ENCODE results near the gene PLCB2.

Gene PLCB2

DNA sequence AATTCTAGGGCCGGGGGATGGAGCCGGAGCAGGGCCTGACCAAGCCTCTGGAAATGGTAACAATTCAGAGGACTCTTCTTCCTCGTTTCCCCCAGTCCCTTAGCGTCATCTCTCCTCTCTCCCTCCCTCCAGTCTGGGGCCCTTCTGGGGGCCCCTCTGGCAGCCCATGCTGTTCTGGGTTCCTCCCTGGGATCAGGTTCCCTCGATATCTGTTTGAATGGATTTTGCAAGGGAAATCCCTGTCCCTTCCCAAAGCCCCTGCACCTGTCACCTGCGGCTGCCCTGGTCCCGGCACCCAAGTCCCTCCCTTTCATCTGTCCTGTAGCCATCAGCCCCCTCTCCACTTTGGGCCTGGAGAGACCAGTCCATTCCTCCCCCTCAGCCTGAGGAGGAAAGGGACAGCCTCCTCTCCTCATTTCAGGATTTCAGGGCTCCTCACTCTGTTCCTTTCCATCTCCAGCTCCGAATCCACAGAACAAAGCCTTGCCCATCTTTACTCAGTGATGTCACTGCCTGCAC lies 1.7 kb upstream of the PLCB2 start:
- no peaks in the 10 kb centered on the region for H3K36me3 ChIP-seq (ENCODE audit: control insufficient read depth in 1 of 2, insufficient read depth in 2 of 2, low read length in 2 of 2)
- no peak overlapping the region for H3K27ac ChIP-seq (ENCODE audit: low read length)
- no peak overlapping the region for H3K4me3 ChIP-seq (ENCODE audit: low read depth in 1 of 2, low read length in 2 of 2)
- H3K9me3 ChIP-seq (ENCODE audit: control insufficient read depth in 1 of 2, low read length in 2 of 2): no peaks in the 10 kb centered on the region
- H3K27me3 ChIP-seq (ENCODE audit: low read depth, low read length): no peaks in the 10 kb centered on the region
- peaks cover 0 to 7% of the 10 kb centered on the region in 2 donors for H3K4me1 ChIP-seq (ENCODE audit: control insufficient read depth in 1 of 2, insufficient read depth in 2 of 2, low read length in 2 of 2)

DNA sequence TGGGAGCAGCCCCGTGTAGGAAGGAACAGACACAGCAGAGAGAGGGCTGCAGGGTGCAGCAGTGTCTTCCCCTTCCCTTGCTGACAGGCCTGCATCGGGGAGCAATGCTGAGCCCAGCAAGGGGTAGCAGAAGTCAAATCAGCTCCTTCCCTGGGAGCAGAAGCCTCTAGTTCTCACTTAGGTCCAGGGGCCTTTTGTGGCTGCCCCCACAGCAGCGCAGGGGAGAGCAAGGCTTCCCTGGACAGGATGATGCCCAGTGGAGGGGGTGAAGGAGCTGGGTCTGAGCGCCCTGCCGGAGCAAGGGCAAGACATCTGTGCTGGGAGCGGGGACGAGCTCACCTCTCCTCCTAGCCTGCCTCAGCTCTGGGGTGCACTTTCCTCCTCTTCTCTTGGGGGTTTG lies 827 bp downstream of the PLCB2 start:
- H3K4me3 ChIP-seq (ENCODE audit: low read depth in 1 of 2, low read length in 2 of 2): peak overlapping the region; percentile 50 to 55

DNA sequence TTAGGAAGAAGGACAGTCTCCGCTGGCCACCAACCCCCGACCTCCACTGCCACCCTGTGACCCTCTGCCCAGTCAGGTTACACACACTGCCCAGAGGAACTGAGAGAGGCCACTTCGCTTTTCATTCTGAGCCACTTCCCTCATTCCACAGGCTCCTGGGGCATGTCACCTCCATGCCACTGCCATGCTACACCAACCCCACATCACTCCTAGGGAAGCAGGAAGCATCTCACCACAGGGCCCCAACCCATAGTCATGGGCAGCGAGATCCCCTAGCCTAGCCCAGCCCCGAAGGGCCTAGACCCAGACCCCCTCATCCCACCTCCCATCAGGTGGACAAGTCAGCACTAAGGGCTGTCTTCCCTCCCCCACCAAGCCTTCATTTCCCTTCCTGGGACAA lies 1.4 kb downstream of the PLCB2 start:
- peaks cover 0 to 11% of the 10 kb centered on the region in 2 donors for H3K4me1 ChIP-seq (ENCODE audit: control insufficient read depth in 1 of 2, insufficient read depth in 2 of 2, low read length in 2 of 2)
- H3K27ac ChIP-seq (ENCODE audit: low read length): peak overlapping the region; percentile 16
- no peaks in the 10 kb centered on the region for H3K36me3 ChIP-seq (ENCODE audit: control insufficient read depth in 1 of 2, insufficient read depth in 2 of 2, low read length in 2 of 2)
- peak overlapping the region; percentile 50 to 55 for H3K4me3 ChIP-seq (ENCODE audit: low read depth in 1 of 2, low read length in 2 of 2)
- no peaks in the 10 kb centered on the region for H3K27me3 ChIP-seq (ENCODE audit: low read depth, low read length)
- no peaks in the 10 kb centered on the region for H3K9me3 ChIP-seq (ENCODE audit: control insufficient read depth in 1 of 2, low read length in 2 of 2)

More for the DNA sequence above, 827 bp downstream of the PLCB2 start:
- no peaks in the 10 kb centered on the region for H3K36me3 ChIP-seq (ENCODE audit: control insufficient read depth in 1 of 2, insufficient read depth in 2 of 2, low read length in 2 of 2)
- no peaks in the 10 kb centered on the region for H3K9me3 ChIP-seq (ENCODE audit: control insufficient read depth in 1 of 2, low read length in 2 of 2)
- peak overlapping the region; percentile 16 for H3K27ac ChIP-seq (ENCODE audit: low read length)
- H3K27me3 ChIP-seq (ENCODE audit: low read depth, low read length): no peaks in the 10 kb centered on the region
- peaks cover 0 to 9% of the 10 kb centered on the region in 2 donors for H3K4me1 ChIP-seq (ENCODE audit: control insufficient read depth in 1 of 2, insufficient read depth in 2 of 2, low read length in 2 of 2)

DNA sequence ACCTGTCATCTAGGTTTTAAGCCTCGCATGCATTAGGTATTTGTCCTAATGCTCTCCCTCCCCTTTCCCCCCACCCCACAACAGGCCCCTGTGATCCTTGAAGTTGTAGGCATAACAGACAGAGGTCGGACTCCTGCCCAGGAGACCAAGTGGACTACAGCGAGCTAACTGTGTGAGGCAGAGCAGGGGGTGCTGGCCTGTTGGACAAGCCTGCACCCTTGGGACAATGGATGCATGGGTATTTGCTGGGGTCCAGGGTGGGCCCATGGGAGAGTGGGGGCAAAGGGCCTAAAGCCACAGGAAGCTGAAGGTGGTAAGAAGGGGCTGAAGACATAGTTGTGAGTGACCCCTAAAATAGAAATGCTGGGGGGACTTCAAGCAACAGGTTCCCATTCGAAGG lies 2.5 kb downstream of the PLCB2 start:
- Histone ChIP-seq H3K27me3 (ENCODE audit: low read depth, low read length) (no peaks in the 10 kb centered on the region), H3K4me1 (ENCODE audit: control insufficient read depth in 1 of 2, insufficient read depth in 2 of 2, low read length in 2 of 2) (peaks cover 0 to 11% of the 10 kb centered on the region in 2 donors), H3K27ac (ENCODE audit: low read length) (no peak overlapping the region), H3K9me3 (ENCODE audit: control insufficient read depth in 1 of 2, low read length in 2 of 2) (peaks cover 0 to 6% of the 10 kb centered on the region in 2 donors), H3K36me3 (ENCODE audit: control insufficient read depth in 1 of 2, insufficient read depth in 2 of 2, low read length in 2 of 2) (no peaks in the 10 kb centered on the region), H3K4me3 (ENCODE audit: low read depth in 1 of 2, low read length in 2 of 2) (no peak overlapping the region)

DNA sequence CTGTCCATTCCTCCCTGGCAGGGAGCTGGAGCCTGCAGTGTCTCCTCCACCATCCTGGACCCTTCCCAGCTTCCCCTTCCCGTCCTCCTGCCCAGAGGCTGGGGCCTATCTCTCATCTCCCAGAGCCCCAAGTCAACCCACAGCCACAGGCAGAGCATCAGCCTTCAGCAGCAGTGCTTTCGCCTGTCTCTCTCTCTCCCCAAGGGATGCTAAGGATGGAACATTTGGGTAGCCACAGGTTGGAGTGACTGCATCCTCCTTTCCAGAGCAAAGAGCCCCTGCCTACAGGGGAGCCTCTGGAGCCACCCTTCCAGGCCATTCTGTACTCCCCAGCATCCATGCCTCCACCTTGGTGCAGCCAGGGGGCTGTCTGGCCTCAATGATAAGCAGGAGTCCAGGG lies 4.2 kb downstream of the PLCB2 start:
- no peak overlapping the region for H3K27ac ChIP-seq (ENCODE audit: low read length)
- peaks cover 0 to 9% of the 10 kb centered on the region in 2 donors for H3K9me3 ChIP-seq (ENCODE audit: control insufficient read depth in 1 of 2, low read length in 2 of 2)
- no peak overlapping the region for H3K4me3 ChIP-seq (ENCODE audit: low read depth in 1 of 2, low read length in 2 of 2)
- H3K4me1 ChIP-seq (ENCODE audit: control insufficient read depth in 1 of 2, insufficient read depth in 2 of 2, low read length in 2 of 2): peaks cover 0 to 8% of the 10 kb centered on the region in 2 donors
- H3K27me3 ChIP-seq (ENCODE audit: low read depth, low read length): no peaks in the 10 kb centered on the region
- no peaks in the 10 kb centered on the region for H3K36me3 ChIP-seq (ENCODE audit: control insufficient read depth in 1 of 2, insufficient read depth in 2 of 2, low read length in 2 of 2)

DNA sequence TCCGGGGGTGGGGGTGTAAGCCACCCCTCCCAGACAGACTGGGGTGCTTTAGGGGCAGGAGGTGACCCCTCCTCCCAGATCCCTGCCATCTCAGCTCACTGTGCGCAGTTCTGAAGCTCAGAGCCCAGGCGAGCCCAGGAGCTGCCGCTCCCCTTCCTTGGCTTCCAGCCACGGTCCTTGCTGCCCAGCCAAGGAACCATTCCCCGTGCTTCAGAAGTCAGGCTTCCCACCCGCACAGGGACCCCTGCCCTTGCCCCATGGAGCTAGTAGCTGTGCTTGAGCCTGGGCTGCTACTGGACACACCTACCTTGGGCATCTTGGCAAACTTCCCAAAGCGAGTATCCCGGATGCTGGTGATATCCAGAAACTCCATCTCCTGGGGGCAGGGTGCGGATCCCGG lies 4.8 kb downstream of the PLCB2 start:
- no peak overlapping the region for H3K27ac ChIP-seq (ENCODE audit: low read length)
- H3K4me3 ChIP-seq (ENCODE audit: low read depth in 1 of 2, low read length in 2 of 2): no peak overlapping the region
- H3K27me3 ChIP-seq (ENCODE audit: low read depth, low read length): no peaks in the 10 kb centered on the region
- H3K9me3 ChIP-seq (ENCODE audit: control insufficient read depth in 1 of 2, low read length in 2 of 2): peaks cover 0 to 9% of the 10 kb centered on the region in 2 donors
- peaks cover 0 to 8% of the 10 kb centered on the region in 2 donors for H3K4me1 ChIP-seq (ENCODE audit: control insufficient read depth in 1 of 2, insufficient read depth in 2 of 2, low read length in 2 of 2)
- H3K36me3 ChIP-seq (ENCODE audit: control insufficient read depth in 1 of 2, insufficient read depth in 2 of 2, low read length in 2 of 2): no peaks in the 10 kb centered on the region

DNA sequence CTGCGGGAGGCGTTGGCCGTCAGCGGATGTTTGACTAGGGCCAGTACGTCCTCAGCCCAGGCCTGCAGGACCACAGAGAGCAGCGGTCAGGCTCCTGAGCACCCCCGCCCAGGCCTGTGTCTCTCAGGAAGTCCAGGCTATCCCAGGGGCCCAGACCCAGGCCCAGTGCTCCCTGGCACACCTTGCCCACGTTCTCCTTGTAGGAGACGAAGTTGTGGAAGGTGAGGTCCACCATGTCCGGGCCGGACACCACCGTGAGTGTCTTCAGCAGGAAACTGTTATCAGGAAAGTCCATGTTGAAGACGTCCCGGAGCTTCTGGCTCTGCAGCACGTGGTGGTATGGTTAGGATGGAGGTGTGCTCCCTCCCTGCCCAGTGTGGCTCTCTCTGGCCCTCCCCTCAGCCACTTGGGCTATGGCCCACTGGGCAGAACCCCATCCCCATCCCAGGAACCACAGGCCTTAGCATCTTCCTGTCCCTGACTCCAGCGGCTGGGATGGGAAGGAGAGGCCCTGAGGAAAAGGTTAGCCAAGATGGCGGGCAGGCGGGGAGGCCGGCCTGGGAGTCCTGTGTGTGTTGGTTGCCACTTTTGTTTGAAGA lies 5.3 kb downstream of the PLCB2 start:
- H3K36me3 ChIP-seq (ENCODE audit: control insufficient read depth in 1 of 2, insufficient read depth in 2 of 2, low read length in 2 of 2): no peaks in the 10 kb centered on the region
- H3K9me3 ChIP-seq (ENCODE audit: control insufficient read depth in 1 of 2, low read length in 2 of 2): peaks cover 0 to 9% of the 10 kb centered on the region in 2 donors
- H3K27ac ChIP-seq (ENCODE audit: low read length): no peak overlapping the region
- H3K27me3 ChIP-seq (ENCODE audit: low read depth, low read length): no peaks in the 10 kb centered on the region
- H3K4me1 ChIP-seq (ENCODE audit: control insufficient read depth in 1 of 2, insufficient read depth in 2 of 2, low read length in 2 of 2): peaks cover 0 to 8% of the 10 kb centered on the region in 2 donors
- no peak overlapping the region for H3K4me3 ChIP-seq (ENCODE audit: low read depth in 1 of 2, low read length in 2 of 2)

DNA sequence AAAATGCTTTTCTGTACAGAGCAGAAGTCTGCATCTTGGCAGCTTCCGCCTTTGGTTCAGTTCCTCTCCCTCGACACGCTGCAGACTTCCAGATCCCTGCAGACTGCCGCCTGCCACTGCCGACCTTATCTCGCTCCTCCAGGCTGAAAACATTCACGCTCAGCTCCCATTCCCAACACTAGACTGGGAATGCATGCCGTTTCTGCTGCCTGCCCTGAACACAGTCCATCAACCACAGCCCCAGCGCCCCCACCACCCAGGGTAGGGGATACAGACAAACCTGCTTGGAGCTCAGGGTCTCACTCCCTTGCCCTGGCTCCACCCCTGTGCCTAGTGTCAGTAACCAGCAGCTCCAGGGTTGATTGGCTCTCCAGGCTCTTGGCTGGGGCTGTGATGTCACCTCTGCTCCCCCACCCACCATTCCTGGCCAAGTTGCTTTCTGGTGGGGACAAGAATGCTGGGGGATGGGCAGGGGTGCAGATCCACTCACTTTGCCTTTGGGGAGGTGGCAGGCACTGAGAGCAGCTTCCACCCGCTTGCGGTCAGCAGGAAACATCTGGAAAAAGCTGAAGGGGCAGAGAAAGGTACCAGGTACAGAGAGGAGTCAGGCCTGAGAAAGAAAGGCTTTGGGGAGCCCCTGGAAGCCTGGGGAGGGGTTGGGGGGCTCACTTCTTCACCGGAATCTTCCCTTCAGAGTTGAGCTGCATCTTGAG lies 6.1 kb downstream of the PLCB2 start:
- Histone ChIP-seq H3K4me3 (ENCODE audit: low read depth in 1 of 2, low read length in 2 of 2) (no peak overlapping the region), H3K9me3 (ENCODE audit: control insufficient read depth in 1 of 2, low read length in 2 of 2) (peaks cover 0 to 9% of the 10 kb centered on the region in 2 donors), H3K36me3 (ENCODE audit: control insufficient read depth in 1 of 2, insufficient read depth in 2 of 2, low read length in 2 of 2) (no peaks in the 10 kb centered on the region), H3K4me1 (ENCODE audit: control insufficient read depth in 1 of 2, insufficient read depth in 2 of 2, low read length in 2 of 2) (peaks cover 0 to 4% of the 10 kb centered on the region in 2 donors), H3K27me3 (ENCODE audit: low read depth, low read length) (no peaks in the 10 kb centered on the region), H3K27ac (ENCODE audit: low read length) (no peak overlapping the region)

DNA sequence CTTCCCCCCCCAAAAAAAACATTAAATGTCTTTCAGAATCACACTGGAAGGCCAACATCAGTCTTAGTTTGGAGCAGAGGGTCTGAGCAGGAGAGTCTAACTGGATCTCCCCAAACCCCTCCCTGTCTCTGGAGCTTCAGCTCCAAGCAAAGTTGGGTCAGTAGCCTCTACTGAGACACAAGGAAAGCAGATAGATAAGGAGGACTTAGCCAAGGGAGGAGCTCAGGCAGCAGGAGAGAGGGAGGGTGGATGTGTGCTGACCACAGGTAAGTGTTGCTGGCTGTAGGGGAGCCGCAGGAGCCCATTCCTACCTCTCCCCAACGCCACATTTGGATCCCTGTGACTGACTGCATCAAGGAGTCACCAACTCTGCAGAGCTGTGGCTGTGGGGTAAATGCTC lies 7.0 kb downstream of the PLCB2 start:
- Histone ChIP-seq H3K4me1 (ENCODE audit: control insufficient read depth in 1 of 2, insufficient read depth in 2 of 2, low read length in 2 of 2) (peaks cover 0 to 6% of the 10 kb centered on the region in 2 donors), H3K27me3 (ENCODE audit: low read depth, low read length) (no peaks in the 10 kb centered on the region), H3K36me3 (ENCODE audit: control insufficient read depth in 1 of 2, insufficient read depth in 2 of 2, low read length in 2 of 2) (no peaks in the 10 kb centered on the region), H3K4me3 (ENCODE audit: low read depth in 1 of 2, low read length in 2 of 2) (no peak overlapping the region), H3K9me3 (ENCODE audit: control insufficient read depth in 1 of 2, low read length in 2 of 2) (peaks cover 0 to 9% of the 10 kb centered on the region in 2 donors), H3K27ac (ENCODE audit: low read length) (no peak overlapping the region)

DNA sequence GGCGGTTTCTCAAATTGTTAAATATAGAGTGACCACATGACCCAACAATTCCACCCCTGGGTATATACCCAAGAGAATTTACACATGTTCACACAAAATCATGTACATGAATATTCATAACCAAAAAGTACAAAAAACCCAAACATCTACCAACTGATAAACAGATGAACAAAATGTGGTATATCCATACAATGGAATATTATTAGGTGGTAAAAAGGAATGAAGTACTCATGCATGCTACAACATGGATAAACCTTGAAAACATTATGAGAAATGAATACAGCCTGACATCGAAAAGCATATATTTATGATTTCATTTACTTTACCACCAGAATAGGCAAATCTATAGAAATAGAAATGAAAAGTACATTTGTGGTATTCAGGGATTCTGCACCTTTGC lies 7.4 kb downstream of the PLCB2 start:
- Histone ChIP-seq H3K36me3 (ENCODE audit: control insufficient read depth in 1 of 2, insufficient read depth in 2 of 2, low read length in 2 of 2) (no peaks in the 10 kb centered on the region), H3K4me3 (ENCODE audit: low read depth in 1 of 2, low read length in 2 of 2) (no peak overlapping the region), H3K27me3 (ENCODE audit: low read depth, low read length) (no peaks in the 10 kb centered on the region), H3K9me3 (ENCODE audit: control insufficient read depth in 1 of 2, low read length in 2 of 2) (peaks cover 0 to 9% of the 10 kb centered on the region in 2 donors), H3K4me1 (ENCODE audit: control insufficient read depth in 1 of 2, insufficient read depth in 2 of 2, low read length in 2 of 2) (peaks cover 0 to 10% of the 10 kb centered on the region in 2 donors), H3K27ac (ENCODE audit: low read length) (no peak overlapping the region)

DNA sequence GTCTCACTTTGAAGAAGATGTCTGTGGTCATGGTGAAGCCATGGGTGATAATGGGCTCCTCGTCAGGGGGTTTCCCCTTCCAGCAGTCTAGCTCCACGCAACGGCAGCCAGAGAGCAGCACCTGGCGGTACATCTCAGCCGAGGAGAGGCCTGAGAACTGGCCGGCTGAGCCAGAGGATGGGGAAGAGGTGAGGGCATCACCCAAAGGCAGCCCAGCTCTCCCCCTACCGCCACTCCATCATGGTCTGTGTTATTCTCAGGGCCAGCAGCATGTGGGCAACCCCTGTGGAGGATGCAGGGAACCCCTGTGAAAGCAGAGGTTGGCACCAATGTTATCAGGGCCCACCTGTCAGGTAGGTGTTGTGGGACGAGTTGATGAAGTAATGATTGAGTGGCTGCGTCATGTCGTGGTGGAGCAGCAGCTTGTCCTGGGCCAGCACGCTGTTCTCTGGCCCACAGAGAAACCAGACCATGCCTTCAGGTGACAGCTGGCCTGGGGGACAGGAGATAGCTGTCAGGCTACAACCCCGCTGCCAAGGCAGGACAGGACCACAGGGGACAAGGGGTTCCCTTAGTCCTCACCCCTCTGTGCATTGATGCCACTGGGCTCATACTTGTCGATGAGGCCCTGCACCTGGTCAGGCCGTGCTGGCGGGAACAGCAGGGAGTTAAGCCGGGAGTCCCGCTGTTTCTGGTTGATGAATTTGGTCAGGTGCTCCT lies 9.4 kb downstream of the PLCB2 start:
- H3K27ac ChIP-seq (ENCODE audit: low read length): no peak overlapping the region
- H3K9me3 ChIP-seq (ENCODE audit: control insufficient read depth in 1 of 2, low read length in 2 of 2): peaks cover 0 to 9% of the 10 kb centered on the region in 2 donors
- no peaks in the 10 kb centered on the region for H3K27me3 ChIP-seq (ENCODE audit: low read depth, low read length)
- peaks cover 0 to 13% of the 10 kb centered on the region in 2 donors for H3K4me1 ChIP-seq (ENCODE audit: control insufficient read depth in 1 of 2, insufficient read depth in 2 of 2, low read length in 2 of 2)
- H3K4me3 ChIP-seq (ENCODE audit: low read depth in 1 of 2, low read length in 2 of 2): no peak overlapping the region
- no peaks in the 10 kb centered on the region for H3K36me3 ChIP-seq (ENCODE audit: control insufficient read depth in 1 of 2, insufficient read depth in 2 of 2, low read length in 2 of 2)
